GM23338 (cell line): ENCODE results near the gene RNF182. TPM values are rescaled to one million over a fixed set of nuclear protein-coding genes. Genes with fewer than 3 reads are reported as not detected.

Experiments
- ATAC-seq: fragments of 200-7000 bp; cut with Tn5 transposase; 3 replicates; pipeline ENCODE4 v1.9.1; 2020
- DNase-seq: peaks from one replicate; pipeline ENCODE4 v3.0.0-alpha.2; 2015; ENCODE audit warnings: low spot score
- H2AFZ ChIP-seq: fragments of 200-600 bp; sonication (generic); 2 replicates; pipeline ENCODE4 v1.8.0; 2016; ENCODE audit warnings: antibody characterized with exemption, mild to moderate bottlenecking, moderate library complexity
- H3F3A ChIP-seq: fragments of 200-600 bp; sonication (generic); replicated peaks from 2 replicates; pipeline ENCODE4 v1.8.0; 2017; ENCODE audit warnings: antibody characterized with exemption, mixed run types, low read depth
- H3K27ac ChIP-seq: fragments of 200-600 bp; sonication (generic); 2 replicates; pipeline ENCODE4 v1.6.1; 2016; ENCODE audit warnings: low read depth
- H3K27me3 ChIP-seq: fragments of 200-600 bp; sonication (generic); 2 replicates; pipeline ENCODE4 v1.8.0; 2016; ENCODE audit warnings: mild to moderate bottlenecking, mixed run types, moderate library complexity; ENCODE audit not compliant: insufficient read depth
- H3K36me3 ChIP-seq: fragments of 200-600 bp; sonication (generic); 2 replicates; pipeline ENCODE4 v1.8.0; 2016; ENCODE audit warnings: mild to moderate bottlenecking; ENCODE audit not compliant: insufficient read depth
- H3K4me1 ChIP-seq: fragments of 200-600 bp; sonication (generic); 2 replicates; pipeline ENCODE4 v1.8.0; 2016; ENCODE audit warnings: mild to moderate bottlenecking, moderate library complexity; ENCODE audit not compliant: insufficient read depth
- H3K4me2 ChIP-seq: fragments of 200-600 bp; sonication (generic); 2 replicates; pipeline ENCODE4 v1.7.1; 2017; ENCODE audit warnings: mixed run types
- H3K4me3 ChIP-seq: fragments of 200-600 bp; sonication (generic); 2 replicates; pipeline ENCODE4 v1.6.1; 2016; ENCODE audit warnings: mixed run types
- H3K79me2 ChIP-seq: fragments of 200-600 bp; sonication (generic); replicated peaks from 2 replicates; pipeline ENCODE4 v1.8.0; 2017; ENCODE audit warnings: mild to moderate bottlenecking; ENCODE audit not compliant: insufficient read depth
- H3K9me2 ChIP-seq: fragments of 200-600 bp; sonication (generic); 2 replicates; pipeline ENCODE4 v1.8.0; 2017; ENCODE audit not compliant: insufficient read depth
- H4K20me1 ChIP-seq: fragments of 200-600 bp; sonication (generic); replicated peaks from 2 replicates; pipeline ENCODE4 v1.8.0; 2017; ENCODE audit warnings: mild to moderate bottlenecking; ENCODE audit not compliant: insufficient read depth
- H3K27ac Mint-ChIP-seq: 2 replicates; pipeline ENCODE4 v1.8.0; 2020; ENCODE audit warnings: inconsistent platforms, mild to moderate bottlenecking, moderate library complexity, mixed read lengths
- H3K27me3 Mint-ChIP-seq: 3 replicates; pipeline ENCODE4 v1.8.0; 2022; ENCODE audit warnings: low read depth, mild to moderate bottlenecking, moderate library complexity, mixed read lengths, inconsistent platforms; ENCODE audit not compliant: insufficient read depth, poor library complexity
- H3K36me3 Mint-ChIP-seq: 3 replicates; pipeline ENCODE4 v1.8.0; 2021; ENCODE audit warnings: low read depth, mild to moderate bottlenecking, inconsistent platforms, moderate library complexity, mixed read lengths
- H3K4me1 Mint-ChIP-seq: 3 replicates; pipeline ENCODE4 v1.8.0; 2020; ENCODE audit warnings: mild to moderate bottlenecking, inconsistent platforms, mixed read lengths
- H3K4me3 Mint-ChIP-seq: 3 replicates; pipeline ENCODE4 v1.8.0; 2021; ENCODE audit warnings: moderate library complexity, mild to moderate bottlenecking, inconsistent platforms, mixed read lengths
- H3K9me3 Mint-ChIP-seq: 3 replicates; pipeline ENCODE4 v1.8.0; 2020; ENCODE audit warnings: moderate library complexity, mild to moderate bottlenecking, inconsistent platforms, mixed read lengths
- CREB1 ChIP-seq: fragments of 250-450 bp; sonication (Bioruptor Pico); IDR thresholded peaks from 2 replicates; pipeline ENCODE4 v1.5.0; 2020; ENCODE audit warnings: low read depth, mild to moderate bottlenecking, moderate library complexity
- CTCF ChIP-seq, 2 experiments: fragments of 200-600 bp in 1 of 2; sonication (generic) in 1 of 2; conservative IDR thresholded peaks; 2 replicates each; pipeline versions ENCODE4 v1.5.1 to v1.6.1; 2016 to 2017; ENCODE audit warnings: antibody characterized with exemption in 2 of 2, low read depth in 2 of 2, mild to moderate bottlenecking in 2 of 2, moderate library complexity in 1 of 2
- ETS1 ChIP-seq: IDR thresholded peaks from 2 replicates; pipeline ENCODE4 v1.6.1; 2016; ENCODE audit warnings: antibody characterized with exemption
- EZH2 ChIP-seq: fragments of 200-600 bp; sonication (generic); IDR thresholded peaks from one replicate; pipeline ENCODE4 v1.8.0; 2017; ENCODE audit warnings: antibody characterized with exemption, mild to moderate bottlenecking, low read depth; ENCODE audit not compliant: unreplicated experiment
- EZH2phosphoT487 ChIP-seq: fragments of 200-600 bp; sonication (generic); IDR thresholded peaks from one replicate; pipeline ENCODE4 v1.8.1; 2018; ENCODE audit warnings: antibody characterized with exemption; ENCODE audit not compliant: unreplicated experiment
- JUNB ChIP-seq: IDR thresholded peaks from one replicate; pipeline ENCODE4 v1.6.1; 2016; ENCODE audit warnings: antibody characterized with exemption; ENCODE audit not compliant: unreplicated experiment
- NANOG ChIP-seq: IDR thresholded peaks from 2 replicates; pipeline ENCODE4 v1.6.1; 2016; ENCODE audit warnings: antibody characterized with exemption, borderline replicate concordance
- POLR2AphosphoS5 ChIP-seq: IDR thresholded peaks from 2 replicates; pipeline ENCODE4 v1.6.1; 2016; ENCODE audit warnings: antibody characterized with exemption, low read depth
- REST ChIP-seq: IDR thresholded peaks from one replicate; pipeline ENCODE4 v1.6.1; 2018; ENCODE audit warnings: antibody characterized with exemption; ENCODE audit not compliant: unreplicated experiment
- STAT1 ChIP-seq: IDR thresholded peaks from one replicate; pipeline ENCODE4 v1.6.1; 2016; ENCODE audit warnings: antibody characterized with exemption; ENCODE audit not compliant: unreplicated experiment
- ZNF114 ChIP-seq: fragments of 250-450 bp; sonication (Bioruptor Pico); IDR thresholded peaks from 2 replicates; pipeline ENCODE4 v1.5.0; 2020; ENCODE audit warnings: mild to moderate bottlenecking, moderate library complexity
- ZNF331 ChIP-seq: fragments of 250-450 bp; sonication (Bioruptor Pico); IDR thresholded peaks from 2 replicates; pipeline ENCODE4 v1.5.0; 2020; ENCODE audit warnings: low read depth, mild to moderate bottlenecking, moderate library complexity
- ZNF462 ChIP-seq: fragments of 250-450 bp; sonication (Bioruptor Pico); IDR thresholded peaks from 2 replicates; pipeline ENCODE4 v1.5.0; 2020; ENCODE audit warnings: mild to moderate bottlenecking, moderate library complexity
- polyA plus RNA-seq: library from polyadenylated mRNA; unstranded; fragments of >200 nt; fragmentation: Nextera tagmentation; extraction: Ambion mirVana; gene quantifications from 2 replicates; pipeline ENCODE4 v1.2.1, GENCODE V29; 2016
- total RNA-seq: library from RNA; depleted of rRNA; stranded (reverse); fragments of >200 nt; shearing (Covaris generic); gene quantifications from 2 replicates; pipeline ENCODE4 v1.2.3, GENCODE V29; 2014

RNF182 gene
- total and polyA plus RNA-seq, 2 experiments from 2014 or later = 3.2 to 9.8 TPM

- no peak for TF ChIP-seq ETS1
- no peak for TF ChIP-seq CTCF (conservative IDR thresholded peaks at IDR 0.05; ENCODE audit: low read depth in 2 of 2)
- TF ChIP-seq EZH2 = no peak
- TF ChIP-seq ZNF114 (CRISPR knock-in tag) = no peak
- no peak for TF ChIP-seq NANOG
- TF ChIP-seq ZNF462 (CRISPR knock-in tag) = no peak
- no peak for TF ChIP-seq REST
- no peak for TF ChIP-seq STAT1
- TF ChIP-seq ZNF331 (CRISPR knock-in tag) = no peak
- no peak for TF ChIP-seq JUNB
- no peak for TF ChIP-seq CREB1
- TF ChIP-seq EZH2phosphoT487 = no peak
- no peak for TF ChIP-seq POLR2AphosphoS5
- Histone ChIP-seq H3K27ac (no peak overlapping the region), H3K9me2 (no peaks in the 10 kb centered on the region), H3K36me3 (no peaks in the 10 kb centered on the region), H3F3A (no peaks in the 10 kb centered on the region), H2AFZ (no peak overlapping the region), H3K4me2 (no peak overlapping the region), H3K27me3 (no peaks in the 10 kb centered on the region), H3K4me3 (no peak overlapping the region), H4K20me1 (no peaks in the 10 kb centered on the region), H3K79me2 (no peaks in the 10 kb centered on the region), H3K4me1 (peaks cover 14% of the 10 kb centered on the region)
- ATAC-seq (no peak), DNase-seq (no peak)
- Mint-ChIP-seq H3K4me1 (peaks cover 16% of the 10 kb centered on the region), H3K4me3 (no peak overlapping the region), H3K27me3 (peaks cover 10% of the 10 kb centered on the region), H3K27ac (no peak overlapping the region), H3K36me3 (no peaks in the 10 kb centered on the region; the same call in 2 of the 3 replicates), H3K9me3 (peaks cover 8% of the 10 kb centered on the region)
Observed at GRCh38 chr6:14010275-14010674, 85.5 kb downstream of the RNF182 start.
